HCT116 (cell line): ENCODE data around the gene PIH1D1.

Experiments
- EZH2 ChIP-seq: fragments of 200-600 bp; sonication (generic); IDR thresholded peaks from 2 replicates; pipeline ENCODE4 v1.6.1; 2017; ENCODE audit warnings: antibody characterized with exemption, mixed run types
- EZH2phosphoT487 ChIP-seq: fragments of 200-600 bp; IDR thresholded peaks from 2 replicates; pipeline ENCODE4 v1.6.1; 2018; ENCODE audit warnings: antibody characterized with exemption, borderline replicate concordance
- POLR2A ChIP-seq: IDR thresholded peaks from 2 replicates; pipeline ENCODE4 v1.7.0; 2011; ENCODE audit warnings: borderline replicate concordance; ENCODE audit not compliant: insufficient read depth, insufficient read length; ENCODE audit errors: extremely low read depth
- SIN3A ChIP-seq: IDR thresholded peaks from 2 replicates; pipeline ENCODE4 v1.6.1; 2012; ENCODE audit warnings: low read depth
- TF ChIP-seq, protein P1 (sequence below), 3 experiments: fragments of 200-600 bp in 1 of 3; sonication (generic) in 1 of 3; IDR thresholded peaks in 2 of 3; conservative IDR thresholded peaks in 1 of 3; 2 replicates each; pipeline ENCODE4 v1.5.1; 2012 to 2017; ENCODE audit warnings: low read depth in 2 of 3, low read length in 2 of 3, antibody characterized with exemption in 1 of 3, borderline replicate concordance in 1 of 3, control low read depth in 1 of 3, mild to moderate bottlenecking in 1 of 3, mixed read lengths in 1 of 3, mixed run types in 1 of 3, moderate library complexity in 1 of 3; ENCODE audit not compliant: insufficient read depth in 1 of 3

DNA sequence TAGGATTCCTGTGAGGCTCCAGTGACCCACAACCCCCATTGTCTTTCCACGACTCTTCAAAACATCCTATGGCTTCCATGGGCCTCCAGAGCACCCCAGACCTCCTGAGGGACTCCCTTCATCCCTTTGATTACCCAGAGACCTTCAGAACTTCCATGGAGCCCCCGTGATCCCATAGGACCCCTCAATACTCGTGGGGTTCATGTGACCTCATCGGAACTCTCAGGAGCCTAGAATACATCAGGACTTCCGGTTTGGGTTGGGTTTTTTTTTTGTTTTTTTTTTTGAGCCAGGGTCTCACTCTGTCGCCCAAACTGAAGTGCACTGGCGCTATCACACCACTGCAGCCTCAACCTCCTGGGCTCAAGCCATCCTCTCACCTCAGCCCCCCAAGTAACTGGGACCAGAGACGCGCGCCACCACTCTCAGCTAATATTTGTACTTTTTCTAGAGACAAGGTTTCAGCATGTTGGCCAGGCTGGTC is 2.2 kb upstream of the PIH1D1 start:
- TF ChIP-seq EZH2phosphoT487 (no peak), POLR2A (no peak), SIN3A (no peak; the same call in 1 of the 2 replicates), EZH2 (no peak)
- TF ChIP-seq, protein P1, sequence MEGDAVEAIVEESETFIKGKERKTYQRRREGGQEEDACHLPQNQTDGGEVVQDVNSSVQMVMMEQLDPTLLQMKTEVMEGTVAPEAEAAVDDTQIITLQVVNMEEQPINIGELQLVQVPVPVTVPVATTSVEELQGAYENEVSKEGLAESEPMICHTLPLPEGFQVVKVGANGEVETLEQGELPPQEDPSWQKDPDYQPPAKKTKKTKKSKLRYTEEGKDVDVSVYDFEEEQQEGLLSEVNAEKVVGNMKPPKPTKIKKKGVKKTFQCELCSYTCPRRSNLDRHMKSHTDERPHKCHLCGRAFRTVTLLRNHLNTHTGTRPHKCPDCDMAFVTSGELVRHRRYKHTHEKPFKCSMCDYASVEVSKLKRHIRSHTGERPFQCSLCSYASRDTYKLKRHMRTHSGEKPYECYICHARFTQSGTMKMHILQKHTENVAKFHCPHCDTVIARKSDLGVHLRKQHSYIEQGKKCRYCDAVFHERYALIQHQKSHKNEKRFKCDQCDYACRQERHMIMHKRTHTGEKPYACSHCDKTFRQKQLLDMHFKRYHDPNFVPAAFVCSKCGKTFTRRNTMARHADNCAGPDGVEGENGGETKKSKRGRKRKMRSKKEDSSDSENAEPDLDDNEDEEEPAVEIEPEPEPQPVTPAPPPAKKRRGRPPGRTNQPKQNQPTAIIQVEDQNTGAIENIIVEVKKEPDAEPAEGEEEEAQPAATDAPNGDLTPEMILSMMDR (IDR thresholded peaks at IDR 0.05 in 2 of 3, conservative IDR thresholded peaks at IDR 0.05 in 1 of 3; ENCODE audit: borderline replicate concordance in 1 of 3, insufficient read depth in 1 of 3, low read depth in 2 of 3, low read length in 2 of 3): no peak
